Pancreas (tissue), 10 donors: ENCODE measurements around the gene CEP19. TPM values are rescaled to one million over a fixed set of nuclear protein-coding genes. Genes with fewer than 3 reads are reported as not detected.
"Not testable (repeated sequence)": the region's sequence is repeated elsewhere in the genome, so short reads cannot be mapped to it uniquely, and the experiment has no call there.

Experiments used
- ATAC-seq, 4 donors: fragments of 200-7000 bp; cut with Tn5 transposase; one replicate each; pipeline versions ENCODE4 v1.8.0 to v1.9.1; 2020; ENCODE audit warnings: mild to moderate bottlenecking in 4 of 4, moderate library complexity in 4 of 4
- DNase-seq, 6 donors: peaks; one replicate each; pipeline ENCODE4 v3.0.0-alpha.2; 2020
- FAIRE-seq: peaks from 2 replicates; lab custom pipeline; 2012; peaks lifted over from hg19 to GRCh38; lab: Jason Lieb, UNC
- H3K27ac ChIP-seq, 4 donors: fragments of 200-600 bp; sonication (generic); 1 replicate in 3 of 4; 2 replicates in 1 of 4; pipeline versions ENCODE4 v1.5.0 to v1.8.0; 2020
- H3K27me3 ChIP-seq, 4 donors: fragments of 200-600 bp; one replicate each; pipeline ENCODE4 v1.8.0; 2021
- H3K36me3 ChIP-seq, 3 donors: fragments of 200-600 bp; sonication (generic) in 1 of 3; one replicate each; pipeline versions ENCODE4 v1.5.0 to v1.8.0; 2020 to 2021
- H3K4me1 ChIP-seq, 3 donors: fragments of 200-600 bp; one replicate each; pipeline ENCODE4 v1.8.0; 2021
- H3K4me3 ChIP-seq, 4 donors: fragments of 200-600 bp; sonication (generic) in 2 of 4; one replicate each; pipeline versions ENCODE4 v1.5.0 to v1.8.0; 2020 to 2021
- H3K9me3 ChIP-seq, 4 donors: fragments of 200-600 bp; one replicate each; pipeline ENCODE4 v1.8.0; 2021
- CTCF ChIP-seq, 4 donors: fragments of 200-600 bp; sonication (generic) in 3 of 4; IDR thresholded peaks; one replicate each; pipeline versions ENCODE4 v1.5.0 to v1.8.0; 2021; ENCODE audit warnings: antibody characterized with exemption in 4 of 4
- WGBS, 2 donors: extraction: QIAGEN DNeasy Blood & Tissue Kit; methylation state at CpG; one replicate each; pipeline ENCODE4 v1.1.7; 2013; 5-methylcytosine and 5-hydroxymethylcytosine counted together
- intact Hi-C, 3 donors: fragments of 100-400 bp; cut with DNase I; formaldehyde crosslinking; loops; one replicate each; pipeline versions ENCODE4 v1.11.1 to v1.14.2; 2022
- polyA plus RNA-seq, 2 donors: library from polyadenylated mRNA; stranded (reverse); fragments of 200-250 nt; gene quantifications; one replicate each; pipeline ENCODE4 v1.2.3, GENCODE V29; 2013
- total RNA-seq, 6 donors: library from RNA; stranded (reverse); fragmentation: NEBNext Ultra II Directional in 4 of 6; extraction: Animal tissue kit (Norgen Biotek cat#: 25700) in 4 of 6; gene quantifications; one replicate each; pipeline versions ENCODE4 v1.2.1 to v1.2.4, GENCODE V29; 2021 to 2023
- donor health status: healthy with polysubstance abuse.
- donor health status: DM: no; HTN: no; CAD: no; lungs with moderate emphysema.
- donor health status: DM: no; HTN: no; CAD: no.
- donor health status: control.
- donor health status: control.
- donor health status: Bipolar disorder and iron deficiency.
- donor health status: DM: yes; HTN: yes; CAD: no.
- donor health status: DM: no; HTN: no; CAD: no.
- donor health status: DM: no; HTN: no; CAD: no.
- donor health status: DM: yes; HTN: yes; CAD: no.

The CEP19 gene
- total and polyA plus RNA-seq, 8 donors, result 0.23 to 1.4 (median 0.52) TPM

- no peak for FAIRE-seq
- ATAC-seq, result no peak
- DNase-seq, result no peak
Observed at GRCh38 chr3:196753201-196753600, 41.2 kb upstream of the CEP19 start.

GRCh38 chr3:196749125-196749524 lies 37.1 kb upstream of the CEP19 start:
- H3K4me3 ChIP-seq, result no peak overlapping the region
- DNase-seq (no peak), ATAC-seq (no peak), FAIRE-seq (no peak)
- H3K36me3 ChIP-seq, result no peaks in the 10 kb centered on the region
- H3K27ac ChIP-seq, result no peak overlapping the region
- TF ChIP-seq CTCF (IDR thresholded peaks at IDR 0.05), result no peak
- intact Hi-C loops, result no loop called here
- no peaks in the 10 kb centered on the region for H3K9me3 ChIP-seq
- 92 to 94% methylated on average over 8 of the region's 8 CpGs for WGBS, 2 donors
- H3K4me1 ChIP-seq, result peaks cover 0 to 3% (median 0%) of the 10 kb centered on the region in 3 donors
- H3K27me3 ChIP-seq, result no peaks in the 10 kb centered on the region

More at GRCh38 chr3:196753201-196753600, 41.2 kb upstream of the CEP19 start:
- 97% methylated on average over 8 of the region's 8 CpGs for WGBS, 2 donors
- intact Hi-C loops, result no loop called here
- no peaks in the 10 kb centered on the region for H3K36me3 ChIP-seq
- no peak overlapping the region for H3K4me3 ChIP-seq
- H3K9me3 ChIP-seq, result no peaks in the 10 kb centered on the region
- no peak overlapping the region for H3K27ac ChIP-seq
- no peaks in the 10 kb centered on the region for H3K27me3 ChIP-seq
- peaks cover 0 to 7% (median 0%) of the 10 kb centered on the region in 3 donors for H3K4me1 ChIP-seq
- no peak for TF ChIP-seq CTCF (IDR thresholded peaks at IDR 0.05)

- ATAC-seq, H3K27ac ChIP-seq, H3K4me3 ChIP-seq, intact Hi-C loops, DNase-seq, H3K36me3 ChIP-seq, FAIRE-seq, H3K27me3 ChIP-seq, H3K9me3 ChIP-seq: not testable (repeated sequence)
- WGBS, 2 donors, result 94 to 96% methylated on average over 10 of the region's 10 CpGs
- peaks cover 8 to 11% (median 9%) of the 10 kb centered on the region in 3 donors for H3K4me1 ChIP-seq
Observed at GRCh38 chr3:196743569-196743968, 31.5 kb upstream of the CEP19 start.

GRCh38 chr3:196741249-196741889 lies 29.3 kb upstream of the CEP19 start:
- Histone ChIP-seq H3K27me3 (no peaks in the 10 kb centered on the region), H3K4me1 (peaks cover 8 to 11% (median 9%) of the 10 kb centered on the region in 3 donors), H3K9me3 (no peaks in the 10 kb centered on the region), H3K27ac (peak overlapping the region; percentile 87 to 96 (median 94)), H3K4me3 (peak overlapping the region in 3 of 4 donors; percentile 70 to 96 (median 91)), H3K36me3 (no peaks in the 10 kb centered on the region)
- ATAC-seq, result no peak
- no peak for FAIRE-seq
- WGBS, 2 donors, result 11% methylated on average over 5 of the region's 5 CpGs
- no peak for DNase-seq
- TF ChIP-seq CTCF (IDR thresholded peaks at IDR 0.05), result no peak
- intact Hi-C loops, result no loop called here

- ATAC-seq (peak; percentile 14 to 37 (median 26)), FAIRE-seq (no peak), DNase-seq (peak in 1 of 6 donors; percentile 56)
- Histone ChIP-seq H3K27me3 (no peaks in the 10 kb centered on the region), H3K4me3 (peak overlapping the region; percentile 70 to 96 (median 90)), H3K4me1 (peaks cover 8 to 11% (median 9%) of the 10 kb centered on the region in 3 donors), H3K27ac (peak overlapping the region; percentile 87 to 96 (median 94)), H3K36me3 (no peaks in the 10 kb centered on the region), H3K9me3 (no peaks in the 10 kb centered on the region)
- no peak for TF ChIP-seq CTCF (IDR thresholded peaks at IDR 0.05)
- WGBS, 2 donors, result 0 to 1% methylated on average over 30 of the region's 30 CpGs
- intact Hi-C loops, result no loop called here
Observed at GRCh38 chr3:196740481-196741248, 28.6 kb upstream of the CEP19 start.
